H9 (cell line): ENCODE data around the gene LBH. TPM values are rescaled to one million over a fixed set of nuclear protein-coding genes. Genes with fewer than 3 reads are reported as not detected.

Experiments used
- DNase-seq: peaks from one replicate; pipeline ENCODE4 v3.0.0-alpha.2; 2017
- H2AFZ ChIP-seq: one replicate; pipeline ENCODE4 v1.6.1; 2013; ENCODE audit warnings: mild to moderate bottlenecking, low read length, control low read depth, moderate library complexity
- H2AK5ac ChIP-seq: 2 replicates; pipeline ENCODE4 v1.6.1; 2013; ENCODE audit warnings: low read length, control low read depth, mixed read lengths; ENCODE audit not compliant: insufficient read length
- H2BK120ac ChIP-seq: one replicate; pipeline ENCODE4 v1.6.1; 2013; ENCODE audit warnings: low read depth, mild to moderate bottlenecking, low read length, control low read depth, inconsistent platforms; ENCODE audit not compliant: poor library complexity, severe bottlenecking
- H2BK12ac ChIP-seq: 2 replicates; pipeline ENCODE4 v1.6.1; 2013; ENCODE audit warnings: low read length, control low read depth, mixed read lengths, low read depth; ENCODE audit not compliant: insufficient read length
- H2BK15ac ChIP-seq: 2 replicates; pipeline ENCODE4 v1.6.1; 2013; ENCODE audit warnings: low read depth, low read length, control low read depth
- H2BK20ac ChIP-seq: one replicate; pipeline ENCODE4 v1.6.1; 2013; ENCODE audit warnings: low read depth, mild to moderate bottlenecking, low read length, control low read depth, inconsistent platforms; ENCODE audit not compliant: poor library complexity, severe bottlenecking
- H2BK5ac ChIP-seq: 2 replicates; pipeline ENCODE4 v1.6.1; 2013; ENCODE audit warnings: low read length, control low read depth, mixed read lengths; ENCODE audit not compliant: insufficient read length
- H3K14ac ChIP-seq: 2 replicates; pipeline ENCODE4 v1.6.1; 2013; ENCODE audit warnings: low read length, control low read depth; ENCODE audit not compliant: insufficient read depth
- H3K18ac ChIP-seq: 2 replicates; pipeline ENCODE4 v1.6.1; 2013; ENCODE audit warnings: low read depth, mild to moderate bottlenecking, mixed read lengths, low read length, control low read depth; ENCODE audit not compliant: insufficient read length
- H3K23ac ChIP-seq: 2 replicates; pipeline ENCODE4 v1.6.1; 2013; ENCODE audit warnings: low read length, control low read depth, mixed read lengths, low read depth; ENCODE audit not compliant: insufficient read length
- H3K23me2 ChIP-seq: 2 replicates; pipeline ENCODE4 v1.6.1; 2013; ENCODE audit warnings: low read depth, mild to moderate bottlenecking, mixed read lengths, low read length, control low read depth; ENCODE audit not compliant: insufficient read length, poor library complexity, severe bottlenecking
- H3K27ac ChIP-seq: 2 replicates; pipeline ENCODE4 v1.5.1; 2013; ENCODE audit warnings: low read length, control low read depth, mixed read lengths, low read depth; ENCODE audit not compliant: insufficient read length
- H3K27me3 ChIP-seq: 2 replicates; pipeline ENCODE4 v1.6.1; 2013; ENCODE audit warnings: low read length, control low read depth, inconsistent platforms; ENCODE audit not compliant: insufficient read depth
- H3K4ac ChIP-seq: 2 replicates; pipeline ENCODE4 v1.6.1; 2013; ENCODE audit warnings: low read depth, mild to moderate bottlenecking, control low read depth, inconsistent platforms, low read length, moderate library complexity
- H3K4me1 ChIP-seq: 2 replicates; pipeline ENCODE4 v1.6.1; 2013; ENCODE audit warnings: low read length, control low read depth, inconsistent platforms; ENCODE audit not compliant: insufficient read depth
- H3K4me2 ChIP-seq: 2 replicates; pipeline ENCODE4 v1.6.1; 2013; ENCODE audit warnings: low read length, control low read depth, mixed read lengths; ENCODE audit not compliant: insufficient read length, insufficient read depth
- H3K56ac ChIP-seq: 2 replicates; pipeline ENCODE4 v1.6.1; 2013; ENCODE audit warnings: low read depth, mild to moderate bottlenecking, mixed read lengths, low read length, control low read depth; ENCODE audit not compliant: insufficient read length
- H3K79me1 ChIP-seq: 2 replicates; pipeline ENCODE4 v1.6.1; 2013; ENCODE audit warnings: low read depth, mild to moderate bottlenecking, moderate library complexity, low read length, control low read depth, inconsistent platforms; ENCODE audit not compliant: insufficient read depth, poor library complexity, severe bottlenecking
- H3K79me2 ChIP-seq: 2 replicates; pipeline ENCODE4 v1.6.1; 2013; ENCODE audit warnings: low read length, control low read depth, inconsistent platforms; ENCODE audit not compliant: insufficient read depth
- H3K9ac ChIP-seq: 2 replicates; pipeline ENCODE4 v1.6.1; 2013; ENCODE audit warnings: low read length, control low read depth, mixed read lengths; ENCODE audit not compliant: insufficient read length; ENCODE audit errors: extremely low read depth
- H3K9me3 ChIP-seq: one replicate; pipeline ENCODE4 v1.6.1; 2013; ENCODE audit warnings: low read depth, low read length, inconsistent platforms; ENCODE audit not compliant: control insufficient read depth
- H3T11ph ChIP-seq: one replicate; pipeline ENCODE4 v1.6.1; 2013; ENCODE audit warnings: mild to moderate bottlenecking, low read length, control low read depth, inconsistent platforms
- H4K20me1 ChIP-seq: one replicate; pipeline ENCODE4 v1.6.1; 2013; ENCODE audit not compliant: control insufficient read depth, insufficient read length, insufficient read depth
- H4K5ac ChIP-seq: 2 replicates; pipeline ENCODE4 v1.6.1; 2013; ENCODE audit warnings: low read depth, mild to moderate bottlenecking, mixed read lengths, low read length, control low read depth; ENCODE audit not compliant: insufficient read length
- H4K8ac ChIP-seq: replicated peaks from 2 replicates; pipeline ENCODE4 v1.6.1; 2013; ENCODE audit warnings: low read length, control low read depth, mixed read lengths, low read depth; ENCODE audit not compliant: insufficient read length
- H4K91ac ChIP-seq: 2 replicates; pipeline ENCODE4 v1.6.1; 2013; ENCODE audit warnings: low read depth, mild to moderate bottlenecking, moderate library complexity, mixed read lengths, low read length, control low read depth; ENCODE audit not compliant: insufficient read length
- H3K27ac Mint-ChIP-seq, 3 experiments: 2 replicates in 2 of 3; 3 replicates in 1 of 3; pipeline ENCODE4 v1.8.0; 2020 to 2021; ENCODE audit warnings: mixed read lengths in 3 of 3, mild to moderate bottlenecking in 1 of 3, moderate library complexity in 1 of 3
- H3K27me3 Mint-ChIP-seq: 2 replicates; pipeline ENCODE4 v1.8.0; 2021; ENCODE audit warnings: low read depth, mild to moderate bottlenecking, moderate library complexity, mixed read lengths
- H3K36me3 Mint-ChIP-seq, 3 experiments: 2 replicates in 2 of 3; 3 replicates in 1 of 3; pipeline ENCODE4 v1.8.0; 2020 to 2021; ENCODE audit warnings: low read depth in 3 of 3, mixed read lengths in 3 of 3; ENCODE audit not compliant: insufficient read depth in 1 of 3
- H3K4me1 Mint-ChIP-seq, 2 experiments: 2 replicates each; pipeline ENCODE4 v1.8.0; 2020; ENCODE audit warnings: mixed read lengths in 2 of 2
- H3K4me3 Mint-ChIP-seq, 2 experiments: 2 replicates in 1 of 2; 3 replicates in 1 of 2; pipeline ENCODE4 v1.8.0; 2020 to 2021; ENCODE audit warnings: mild to moderate bottlenecking in 2 of 2, mixed read lengths in 2 of 2, moderate library complexity in 1 of 2
- H3K9me3 Mint-ChIP-seq, 2 experiments: 2 replicates in 1 of 2; 3 replicates in 1 of 2; pipeline ENCODE4 v1.8.0; 2020; ENCODE audit warnings: mild to moderate bottlenecking in 2 of 2, mixed read lengths in 2 of 2, moderate library complexity in 1 of 2
- WGBS: extraction: QIAGEN DNeasy Blood & Tissue Kit; methylation state at CpG from one replicate; pipeline ENCODE4 v1.1.7; 2013; ENCODE audit warnings: missing lambda C conversion rate, low lambda C conversion rate, mixed read lengths; ENCODE audit not compliant: insufficient read length; ENCODE audit errors: extremely low coverage; 5-methylcytosine and 5-hydroxymethylcytosine counted together
- total RNA-seq: library from RNA; stranded (reverse); gene quantifications from 2 replicates; pipeline ENCODE4 v1.2.1, GENCODE V29; 2021
- TF ChIP-seq, protein P1 (sequence below): fragments of 200-600 bp; sonication (generic); conservative IDR thresholded peaks from 3 replicates; pipeline ENCODE4 v1.8.0; 2021; ENCODE audit warnings: antibody characterized with exemption, mild to moderate bottlenecking

LBH gene
- total RNA-seq, 1 experiment from 2014 or later, result 53.0 TPM

DNA sequence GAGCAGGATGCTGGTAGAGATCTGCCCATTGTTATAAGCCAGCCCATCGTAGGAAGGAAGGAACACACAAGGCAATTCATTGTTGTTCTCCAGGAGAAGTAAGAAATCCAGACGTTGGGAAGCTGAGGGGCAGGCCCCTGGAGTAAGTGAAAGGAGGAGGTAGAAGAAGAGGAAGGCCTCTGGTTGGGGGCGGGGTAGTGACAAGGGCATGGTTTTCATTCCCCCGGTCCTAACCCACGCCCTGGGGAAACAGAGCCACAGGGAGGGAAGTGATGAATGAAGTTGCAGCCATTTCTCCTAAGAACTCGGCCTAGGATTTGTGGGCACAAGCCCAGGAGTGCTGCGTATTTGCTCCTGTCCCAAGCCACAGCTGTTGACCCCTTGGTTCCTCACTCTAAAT, 18.0 kb downstream of the LBH start:
- H3K9me3 ChIP-seq, result no peaks in the 10 kb centered on the region
- H4K8ac ChIP-seq, result no peak overlapping the region
- H4K5ac ChIP-seq, result no peak overlapping the region
- no peak overlapping the region for H3K4me2 ChIP-seq
- no peak overlapping the region for H3K4ac ChIP-seq
- no CpG with 5 or more reads among the region's 7 CpGs for WGBS
- H3K14ac ChIP-seq, result no peak overlapping the region
- no peak overlapping the region for H3K9ac ChIP-seq
- H3K27ac Mint-ChIP-seq, result peak overlapping the region in 1 of 3 experiments; percentile 55; a peak in 1 of 7 replicates
- no peak overlapping the region for H3K56ac ChIP-seq
- H3K27ac ChIP-seq, result no peak overlapping the region
- no peaks in the 10 kb centered on the region; the same call in 1 of the 2 replicates for H3K4me1 ChIP-seq
- no peaks in the 10 kb centered on the region for H3K23me2 ChIP-seq
- no peaks in the 10 kb centered on the region for H3K9me3 Mint-ChIP-seq
- H3T11ph ChIP-seq, result no peak overlapping the region
- H3K79me2 ChIP-seq, result no peaks in the 10 kb centered on the region
- no peak overlapping the region for H3K4me3 Mint-ChIP-seq
- H3K4me1 Mint-ChIP-seq, result peaks cover 25 to 31% of the 10 kb centered on the region in 2 experiments
- no peak overlapping the region for H3K18ac ChIP-seq
- TF ChIP-seq, protein P1, sequence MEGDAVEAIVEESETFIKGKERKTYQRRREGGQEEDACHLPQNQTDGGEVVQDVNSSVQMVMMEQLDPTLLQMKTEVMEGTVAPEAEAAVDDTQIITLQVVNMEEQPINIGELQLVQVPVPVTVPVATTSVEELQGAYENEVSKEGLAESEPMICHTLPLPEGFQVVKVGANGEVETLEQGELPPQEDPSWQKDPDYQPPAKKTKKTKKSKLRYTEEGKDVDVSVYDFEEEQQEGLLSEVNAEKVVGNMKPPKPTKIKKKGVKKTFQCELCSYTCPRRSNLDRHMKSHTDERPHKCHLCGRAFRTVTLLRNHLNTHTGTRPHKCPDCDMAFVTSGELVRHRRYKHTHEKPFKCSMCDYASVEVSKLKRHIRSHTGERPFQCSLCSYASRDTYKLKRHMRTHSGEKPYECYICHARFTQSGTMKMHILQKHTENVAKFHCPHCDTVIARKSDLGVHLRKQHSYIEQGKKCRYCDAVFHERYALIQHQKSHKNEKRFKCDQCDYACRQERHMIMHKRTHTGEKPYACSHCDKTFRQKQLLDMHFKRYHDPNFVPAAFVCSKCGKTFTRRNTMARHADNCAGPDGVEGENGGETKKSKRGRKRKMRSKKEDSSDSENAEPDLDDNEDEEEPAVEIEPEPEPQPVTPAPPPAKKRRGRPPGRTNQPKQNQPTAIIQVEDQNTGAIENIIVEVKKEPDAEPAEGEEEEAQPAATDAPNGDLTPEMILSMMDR, result no peak
- H3K27me3 ChIP-seq, result no peaks in the 10 kb centered on the region
- no peak overlapping the region for H2BK5ac ChIP-seq
- no peak overlapping the region for H2BK15ac ChIP-seq
- no peaks in the 10 kb centered on the region for H4K20me1 ChIP-seq
- no peak overlapping the region for H2BK12ac ChIP-seq
- H3K27me3 Mint-ChIP-seq, result no peaks in the 10 kb centered on the region
- no peak overlapping the region for H2AK5ac ChIP-seq
- H4K91ac ChIP-seq, result no peak overlapping the region
- H3K23ac ChIP-seq, result no peak overlapping the region
- no peak overlapping the region for H2BK120ac ChIP-seq
- no peak overlapping the region for H2AFZ ChIP-seq
- no peak overlapping the region for H2BK20ac ChIP-seq
- peaks cover 6 to 18% (median 17%) of the 10 kb centered on the region in 3 experiments for H3K36me3 Mint-ChIP-seq
- H3K79me1 ChIP-seq, result no peaks in the 10 kb centered on the region
- no peak for DNase-seq
